ENCODE data around the gene TIMELESS.
"Not testable (repeated sequence)": the region's sequence is repeated elsewhere in the genome, so short reads cannot be mapped to it uniquely, and the experiment has no call there.

TIMELESS gene

GRCh38 chr12:56448860-56449621 lies at the start of gene TIMELESS:
Gene TIMELESS, minus strand, starts transcription at chr12:56449426. Its CDS starts 15,256 bp downstream, at chr12:56434170.
- peak; percentile 58 to 72 (median 62) for DNase-seq (ENCODE audit: low read depth in 3 of 3, low spot score in 1 of 3)

- not testable (repeated sequence) for DNase-seq (ENCODE audit: low read depth in 3 of 3, low spot score in 1 of 3)
These were observed 49.1 kb upstream of the TIMELESS start for GRCh38 chr12:56498126-56498902.

GRCh38 chr12:56496704-56497103 lies 47.5 kb upstream of the TIMELESS start:
- DNase-seq (ENCODE audit: low read depth in 3 of 3, low spot score in 1 of 3): peak in 2 of 3 donors; percentile 38 to 55

GRCh38 chr12:56494481-56494880 lies 45.3 kb upstream of the TIMELESS start:
- DNase-seq (ENCODE audit: low read depth in 3 of 3, low spot score in 1 of 3): not testable (repeated sequence)

- DNase-seq (ENCODE audit: low read depth in 3 of 3, low spot score in 1 of 3): not testable (repeated sequence)
These were observed 44.8 kb upstream of the TIMELESS start for GRCh38 chr12:56494106-56494415.

- DNase-seq (ENCODE audit: low read depth in 3 of 3, low spot score in 1 of 3): not testable (repeated sequence)
These were observed 44.3 kb upstream of the TIMELESS start for GRCh38 chr12:56493409-56494105.

- no peak for DNase-seq (ENCODE audit: low read depth in 3 of 3, low spot score in 1 of 3)
These were observed 41.1 kb upstream of the TIMELESS start for GRCh38 chr12:56490360-56490759.

- DNase-seq (ENCODE audit: low read depth in 3 of 3, low spot score in 1 of 3): peak; percentile 37 to 56 (median 43)
These were observed 39.1 kb upstream of the TIMELESS start, which contains the start of gene GLS2 for GRCh38 chr12:56488041-56488955. Gene GLS2, minus strand, starts transcription at chr12:56488161. Its CDS starts 43 bp downstream, at chr12:56488118.

GRCh38 chr12:56487448-56488040 lies 38.3 kb upstream of the TIMELESS start:
- DNase-seq (ENCODE audit: low read depth in 3 of 3, low spot score in 1 of 3): no peak

GRCh38 chr12:56486694-56487093 lies 37.5 kb upstream of the TIMELESS start:
- DNase-seq (ENCODE audit: low read depth in 3 of 3, low spot score in 1 of 3): no peak

GRCh38 chr12:56484566-56484965 lies 35.3 kb upstream of the TIMELESS start:
- DNase-seq (ENCODE audit: low read depth in 3 of 3, low spot score in 1 of 3): no peak

GRCh38 chr12:56479625-56480024 lies 30.4 kb upstream of the TIMELESS start:
- DNase-seq (ENCODE audit: low read depth in 3 of 3, low spot score in 1 of 3): no peak

GRCh38 chr12:56477521-56478225 lies 28.4 kb upstream of the TIMELESS start:
- DNase-seq (ENCODE audit: low read depth in 3 of 3, low spot score in 1 of 3): no peak

GRCh38 chr12:56476972-56477432 lies 27.8 kb upstream of the TIMELESS start:
- no peak for DNase-seq (ENCODE audit: low read depth in 3 of 3, low spot score in 1 of 3)

- no peak for DNase-seq (ENCODE audit: low read depth in 3 of 3, low spot score in 1 of 3)
These were observed 26.9 kb upstream of the TIMELESS start for GRCh38 chr12:56476143-56476542.

GRCh38 chr12:56474389-56474788 lies 25.2 kb upstream of the TIMELESS start:
- no peak for DNase-seq (ENCODE audit: low read depth in 3 of 3, low spot score in 1 of 3)

- DNase-seq (ENCODE audit: low read depth in 3 of 3, low spot score in 1 of 3): no peak
These were observed 20.0 kb upstream of the TIMELESS start for GRCh38 chr12:56469007-56469930.
